Activated CD4-positive, alpha-beta memory T cell treated with anti-CD3 and anti-CD28 coated beads, Interleukin-2, amount 10 ng/mL, durations not matched to agents 7 days and 5 days (primary cell): Measurements from ENCODE around the gene CEACAM19. TPM values are rescaled to one million over a fixed set of nuclear protein-coding genes. Genes with fewer than 3 reads are reported as not detected.
A peak's percentile ranks its signal among the peaks of the same experiment; 100 is the strongest.

ENCODE experiments used
- CTCF ChIA-PET: fragments of 350-600 bp; sonication (Branson Sonifier 250); formaldehyde crosslinking; loops from one replicate; lab custom pipeline; 2021; ENCODE audit warnings: antibody characterized with exemption, inconsistent platforms; lab: Charles Lee
- POLR2A ChIA-PET: fragments of 350-600 bp; sonication (Branson Sonifier 250); formaldehyde crosslinking; loops from one replicate; lab custom pipeline; 2021; ENCODE audit warnings: antibody characterized with exemption; lab: Charles Lee
- DNase-seq: peaks from one replicate; pipeline ENCODE4 v3.0.0-alpha.2; 2020
- H3K27ac Mint-ChIP-seq: one replicate; pipeline ENCODE4 v1.8.0; 2021; ENCODE audit warnings: mild to moderate bottlenecking, mixed read lengths
- H3K27me3 Mint-ChIP-seq: one replicate; pipeline ENCODE4 v1.8.0; 2021; ENCODE audit warnings: mixed read lengths
- H3K36me3 Mint-ChIP-seq: one replicate; pipeline ENCODE4 v1.8.0; 2021; ENCODE audit warnings: low read depth, mixed read lengths
- H3K4me1 Mint-ChIP-seq: one replicate; pipeline ENCODE4 v1.8.0; 2021; ENCODE audit warnings: mixed read lengths
- H3K4me3 Mint-ChIP-seq: one replicate; pipeline ENCODE4 v1.8.0; 2021; ENCODE audit warnings: mild to moderate bottlenecking, mixed read lengths
- H3K9me3 Mint-ChIP-seq: one replicate; pipeline ENCODE4 v1.8.0; 2021; ENCODE audit warnings: mixed read lengths
- total RNA-seq, 2 experiments: library from RNA; stranded (reverse); gene quantifications; one replicate each; pipeline ENCODE4 v1.2.3, GENCODE V29; 2021

Gene CEACAM19
- total RNA-seq, 2 experiments from 2014 or later, result 0.30 TPM; not detected in 1

- no peaks in the 10 kb centered on the region for H3K36me3 Mint-ChIP-seq
- ChIA-PET CTCF (interaction anchor here (1.0 to 1.6 kb wide), 2 partner anchors 18 to 20 kb away, joined by 5 read pairs; no protein-coding TSS in a partner anchor), POLR2A (no interaction called here)
- H3K4me3 Mint-ChIP-seq, result no peak overlapping the region
- H3K27ac Mint-ChIP-seq, result no peak overlapping the region
- DNase-seq, result no peak
- no peaks in the 10 kb centered on the region for H3K4me1 Mint-ChIP-seq
- H3K9me3 Mint-ChIP-seq, result no peaks in the 10 kb centered on the region
- peaks cover 8% of the 10 kb centered on the region for H3K27me3 Mint-ChIP-seq
Measured at GRCh38 chr19:44636439-44637389, 34.6 kb upstream of the CEACAM19 start.

- no peaks in the 10 kb centered on the region for H3K9me3 Mint-ChIP-seq
- H3K4me1 Mint-ChIP-seq, result no peaks in the 10 kb centered on the region
- ChIA-PET CTCF (no interaction called here), POLR2A (no interaction called here)
- H3K27ac Mint-ChIP-seq, result no peak overlapping the region
- H3K27me3 Mint-ChIP-seq, result peaks cover 8% of the 10 kb centered on the region
- no peaks in the 10 kb centered on the region for H3K36me3 Mint-ChIP-seq
- no peak overlapping the region for H3K4me3 Mint-ChIP-seq
- DNase-seq, result no peak
Measured at GRCh38 chr19:44637390-44637764, 33.9 kb upstream of the CEACAM19 start.

GRCh38 chr19:44640518-44640917 lies 30.8 kb upstream of the CEACAM19 start:
- POLR2A ChIA-PET, result no interaction called here
- DNase-seq, result no peak
- Mint-ChIP-seq H3K27ac (no peak overlapping the region), H3K9me3 (no peaks in the 10 kb centered on the region), H3K27me3 (peaks cover 6% of the 10 kb centered on the region), H3K36me3 (no peaks in the 10 kb centered on the region), H3K4me3 (no peak overlapping the region), H3K4me1 (peaks cover 8% of the 10 kb centered on the region)
- CTCF ChIA-PET, result no interaction called here

- Mint-ChIP-seq H3K4me1 (peaks cover 8% of the 10 kb centered on the region), H3K27ac (no peak overlapping the region), H3K27me3 (peaks cover 6% of the 10 kb centered on the region), H3K4me3 (no peak overlapping the region), H3K9me3 (no peaks in the 10 kb centered on the region), H3K36me3 (no peaks in the 10 kb centered on the region)
- POLR2A ChIA-PET, result no interaction called here
- CTCF ChIA-PET, result no interaction called here
- DNase-seq, result no peak
Measured at GRCh38 chr19:44641501-44642265, 29.6 kb upstream of the CEACAM19 start.

DNA sequence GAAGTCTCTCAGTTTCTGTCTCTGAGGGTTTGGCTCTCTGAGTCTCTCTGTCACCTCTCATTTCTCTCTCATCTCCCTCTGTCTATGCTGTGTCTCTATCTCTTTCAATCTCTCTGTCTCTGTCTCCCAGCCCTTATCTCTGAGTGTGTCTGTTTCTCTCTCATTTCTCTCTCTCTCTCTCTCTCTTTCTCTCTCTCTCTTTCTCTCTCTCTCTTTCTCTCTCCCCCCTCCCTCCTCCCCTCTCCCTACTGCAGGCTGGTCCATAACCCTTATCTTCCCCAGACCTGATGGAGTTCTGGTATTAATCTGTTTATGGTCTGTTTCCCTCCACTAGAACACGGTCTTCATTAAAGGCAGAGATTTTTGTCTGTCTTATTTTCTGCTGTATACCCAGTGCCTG lies 28.9 kb upstream of the CEACAM19 start:
- CTCF ChIA-PET, result no interaction called here

GRCh38 chr19:44643605-44644401 lies 27.5 kb upstream of the CEACAM19 start, which contains the start of gene PVR:
TSS of gene PVR (plus strand) at chr19:44643910. CDS start at chr19:44644097, 187 bp downstream.
- POLR2A ChIA-PET, result interaction anchor here (1.3 kb wide), 1 partner anchor 11 kb away, joined by 3 read pairs; no protein-coding TSS in a partner anchor
- DNase-seq, result peak; percentile 23
- Mint-ChIP-seq H3K4me3 (peak within 1 kb of the TSS; percentile 71), H3K27me3 (peaks cover 6% of the 10 kb centered on the region), H3K4me1 (peaks cover 8% of the 10 kb centered on the region), H3K27ac (no peak within 1 kb of the TSS), H3K36me3 (no peaks in the 10 kb centered on the region), H3K9me3 (no peaks in the 10 kb centered on the region)
- CTCF ChIA-PET, result interaction anchor here (0.7 to 1.2 kb wide), 2 partner anchors 70 to 127 kb away, joined by 3 read pairs; no protein-coding TSS in a partner anchor

More for the DNA sequence above, 28.9 kb upstream of the CEACAM19 start:
- Mint-ChIP-seq H3K27ac (no peak overlapping the region), H3K9me3 (no peaks in the 10 kb centered on the region), H3K4me1 (peaks cover 8% of the 10 kb centered on the region), H3K36me3 (no peaks in the 10 kb centered on the region), H3K27me3 (peaks cover 6% of the 10 kb centered on the region), H3K4me3 (no peak overlapping the region)
- POLR2A ChIA-PET, result no interaction called here
- no peak for DNase-seq

GRCh38 chr19:44644402-44645016 lies 26.8 kb upstream of the CEACAM19 start:
- CTCF ChIA-PET, result interaction anchor here (0.7 to 1.2 kb wide), 3 partner anchors 126 to 931 kb away, joined by 3 to 4 read pairs (median 3); no protein-coding TSS in a partner anchor
- H3K36me3 Mint-ChIP-seq, result no peaks in the 10 kb centered on the region
- POLR2A ChIA-PET, result no interaction called here

DNA sequence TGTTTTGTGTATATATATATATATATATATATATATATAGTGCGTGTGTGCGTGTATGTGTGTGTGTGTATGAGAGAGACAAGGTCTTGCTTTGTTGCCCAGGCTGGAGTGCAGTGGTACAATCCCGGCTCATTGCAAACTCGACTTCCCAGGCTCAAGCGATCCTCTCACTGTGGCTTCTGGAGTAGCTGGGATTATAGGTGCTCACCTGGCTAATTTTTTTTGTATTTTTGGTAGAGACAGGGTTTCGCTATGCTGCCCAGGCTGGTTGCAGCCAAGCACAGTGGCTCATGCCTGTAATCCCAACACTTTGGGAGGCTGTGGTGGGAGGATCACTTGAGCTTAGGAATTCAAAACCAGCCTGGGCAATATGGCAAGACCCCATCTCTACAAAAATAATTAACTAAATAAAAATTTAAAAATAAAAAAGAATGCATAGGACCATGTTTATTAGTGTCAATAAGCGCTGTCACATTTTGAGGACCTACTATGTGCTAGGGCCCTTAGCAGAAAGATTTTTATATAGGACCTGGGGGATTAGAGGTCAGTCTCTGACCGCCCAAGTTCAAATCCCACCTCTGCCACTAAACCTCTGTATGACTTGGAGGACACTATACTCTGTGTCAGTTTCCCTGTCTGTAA lies 25.8 kb upstream of the CEACAM19 start:
- ChIA-PET CTCF (no interaction called here), POLR2A (no interaction called here)
- no peaks in the 10 kb centered on the region for H3K9me3 Mint-ChIP-seq
- no peak for DNase-seq
- H3K27me3 Mint-ChIP-seq, result peaks cover 6% of the 10 kb centered on the region
- H3K4me1 Mint-ChIP-seq, result peaks cover 8% of the 10 kb centered on the region
- H3K36me3 Mint-ChIP-seq, result no peaks in the 10 kb centered on the region
- H3K27ac Mint-ChIP-seq, result no peak overlapping the region
- H3K4me3 Mint-ChIP-seq, result no peak overlapping the region

More at GRCh38 chr19:44644402-44645016, 26.8 kb upstream of the CEACAM19 start:
- peak overlapping the region; percentile 71 for H3K4me3 Mint-ChIP-seq
- no peaks in the 10 kb centered on the region for H3K9me3 Mint-ChIP-seq
- H3K27me3 Mint-ChIP-seq, result peaks cover 6% of the 10 kb centered on the region
- H3K4me1 Mint-ChIP-seq, result peaks cover 8% of the 10 kb centered on the region
- H3K27ac Mint-ChIP-seq, result no peak overlapping the region
- no peak for DNase-seq

- no peak for DNase-seq
- CTCF ChIA-PET, result no interaction called here
- no peak overlapping the region for H3K4me3 Mint-ChIP-seq
- peaks cover 6% of the 10 kb centered on the region for H3K27me3 Mint-ChIP-seq
- no peaks in the 10 kb centered on the region for H3K9me3 Mint-ChIP-seq
- no peak overlapping the region for H3K27ac Mint-ChIP-seq
- POLR2A ChIA-PET, result no interaction called here
- peaks cover 8% of the 10 kb centered on the region for H3K4me1 Mint-ChIP-seq
- H3K36me3 Mint-ChIP-seq, result no peaks in the 10 kb centered on the region
Measured at GRCh38 chr19:44646049-44646416, 25.2 kb upstream of the CEACAM19 start.

DNA sequence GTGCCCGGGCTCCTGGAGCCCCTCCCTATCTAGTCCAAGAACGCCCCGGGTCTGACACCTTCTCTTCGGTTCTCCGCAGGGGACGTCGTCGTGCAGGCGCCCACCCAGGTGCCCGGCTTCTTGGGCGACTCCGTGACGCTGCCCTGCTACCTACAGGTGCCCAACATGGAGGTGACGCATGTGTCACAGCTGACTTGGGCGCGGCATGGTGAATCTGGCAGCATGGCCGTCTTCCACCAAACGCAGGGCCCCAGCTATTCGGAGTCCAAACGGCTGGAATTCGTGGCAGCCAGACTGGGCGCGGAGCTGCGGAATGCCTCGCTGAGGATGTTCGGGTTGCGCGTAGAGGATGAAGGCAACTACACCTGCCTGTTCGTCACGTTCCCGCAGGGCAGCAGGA lies 24.1 kb upstream of the CEACAM19 start:
- peaks cover 3% of the 10 kb centered on the region for H3K27me3 Mint-ChIP-seq
- H3K27ac Mint-ChIP-seq, result no peak overlapping the region
- DNase-seq, result no peak
- H3K36me3 Mint-ChIP-seq, result no peaks in the 10 kb centered on the region
- H3K4me3 Mint-ChIP-seq, result no peak overlapping the region
- CTCF ChIA-PET, result interaction anchor here (0.8 kb wide), 1 partner anchor 199 kb away, joined by 3 read pairs; the partner anchor contains the start of gene NECTIN2
- POLR2A ChIA-PET, result no interaction called here
- H3K9me3 Mint-ChIP-seq, result no peaks in the 10 kb centered on the region
- peaks cover 8% of the 10 kb centered on the region for H3K4me1 Mint-ChIP-seq

DNA sequence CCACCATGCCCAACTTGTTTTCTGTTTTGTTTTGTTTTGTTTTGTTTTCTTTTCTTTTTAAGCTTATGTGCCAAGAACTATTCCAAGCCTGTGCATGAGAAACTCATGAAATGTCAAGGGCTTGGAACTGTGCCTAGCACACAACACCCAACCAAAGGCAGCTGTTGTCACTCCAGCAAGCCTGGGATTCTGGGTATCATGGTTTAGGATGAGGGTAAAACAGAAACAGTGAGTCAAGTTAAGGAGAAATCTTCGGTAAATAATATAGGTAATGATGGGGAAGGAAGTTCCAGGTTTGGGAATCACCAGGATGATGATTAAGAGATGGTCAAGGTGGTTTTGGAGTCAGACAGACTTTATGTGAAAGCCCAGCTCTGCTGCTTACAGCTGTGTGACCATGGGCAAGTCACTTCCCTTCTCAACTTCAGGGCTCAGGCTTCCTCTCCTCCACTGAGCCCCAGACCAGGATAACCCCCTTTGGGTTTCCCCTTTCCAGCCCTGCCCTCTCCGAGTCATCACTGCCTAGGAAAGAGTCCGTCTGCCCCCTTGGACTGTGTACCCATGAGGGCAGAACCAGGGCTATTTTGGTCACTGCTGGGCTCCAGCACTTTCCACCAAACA lies 22.5 kb upstream of the CEACAM19 start:
- H3K4me1 Mint-ChIP-seq, result peaks cover 5% of the 10 kb centered on the region
- H3K4me3 Mint-ChIP-seq, result no peak overlapping the region
- DNase-seq, result no peak
- CTCF ChIA-PET, result interaction anchor here (0.6 to 1.4 kb wide), 3 partner anchors 8 to 352 kb away, joined by 3 read pairs; no protein-coding TSS in a partner anchor
- POLR2A ChIA-PET, result no interaction called here
- H3K36me3 Mint-ChIP-seq, result no peaks in the 10 kb centered on the region
- no peak overlapping the region for H3K27ac Mint-ChIP-seq
- H3K27me3 Mint-ChIP-seq, result peaks cover 3% of the 10 kb centered on the region
- H3K9me3 Mint-ChIP-seq, result no peaks in the 10 kb centered on the region
